Measurements from ENCODE around the gene GP2.

DNA sequence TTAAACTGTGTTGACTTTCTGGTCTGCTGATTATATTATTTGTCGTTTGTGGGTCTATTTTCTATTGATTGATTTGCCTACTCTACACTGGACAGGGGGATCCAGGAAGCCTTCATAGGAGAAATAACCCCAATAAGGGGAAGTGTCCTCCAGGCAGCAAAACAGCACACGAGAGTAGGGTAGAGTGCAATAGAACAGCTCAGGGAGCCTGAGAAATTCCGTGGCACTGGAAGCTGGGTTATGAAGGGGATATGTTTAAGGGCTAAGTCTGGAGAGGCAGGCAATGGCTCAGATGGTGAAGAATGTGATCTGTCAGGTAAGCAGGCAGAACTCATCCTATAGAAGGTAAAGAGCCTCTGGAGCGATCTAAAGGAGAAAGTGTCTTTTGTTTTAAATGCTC lies 20.9 kb downstream of the GP2 start:
- TF ChIP-seq, protein P1, sequence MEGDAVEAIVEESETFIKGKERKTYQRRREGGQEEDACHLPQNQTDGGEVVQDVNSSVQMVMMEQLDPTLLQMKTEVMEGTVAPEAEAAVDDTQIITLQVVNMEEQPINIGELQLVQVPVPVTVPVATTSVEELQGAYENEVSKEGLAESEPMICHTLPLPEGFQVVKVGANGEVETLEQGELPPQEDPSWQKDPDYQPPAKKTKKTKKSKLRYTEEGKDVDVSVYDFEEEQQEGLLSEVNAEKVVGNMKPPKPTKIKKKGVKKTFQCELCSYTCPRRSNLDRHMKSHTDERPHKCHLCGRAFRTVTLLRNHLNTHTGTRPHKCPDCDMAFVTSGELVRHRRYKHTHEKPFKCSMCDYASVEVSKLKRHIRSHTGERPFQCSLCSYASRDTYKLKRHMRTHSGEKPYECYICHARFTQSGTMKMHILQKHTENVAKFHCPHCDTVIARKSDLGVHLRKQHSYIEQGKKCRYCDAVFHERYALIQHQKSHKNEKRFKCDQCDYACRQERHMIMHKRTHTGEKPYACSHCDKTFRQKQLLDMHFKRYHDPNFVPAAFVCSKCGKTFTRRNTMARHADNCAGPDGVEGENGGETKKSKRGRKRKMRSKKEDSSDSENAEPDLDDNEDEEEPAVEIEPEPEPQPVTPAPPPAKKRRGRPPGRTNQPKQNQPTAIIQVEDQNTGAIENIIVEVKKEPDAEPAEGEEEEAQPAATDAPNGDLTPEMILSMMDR (IDR thresholded peaks at IDR 0.05), result no peak
- no peak for TF ChIP-seq POLR2A (IDR thresholded peaks at IDR 0.05)
